ENCODE measurements around the gene UBA5. TPM values are rescaled to one million over a fixed set of nuclear protein-coding genes. Genes with fewer than 3 reads are reported as not detected.
"Not testable (repeated sequence)": the region's sequence is repeated elsewhere in the genome, so short reads cannot be mapped to it uniquely, and the experiment has no call there.

UBA5 gene
- polyA plus RNA-seq, 1 donor = 65.6 TPM

GRCh38 chr3:132626955-132627354 lies 33.2 kb upstream of the UBA5 start:
- no peaks in the 10 kb centered on the region for H3K4me1 ChIP-seq (ENCODE audit: control insufficient read depth, insufficient read depth, low read length)
- H3K36me3 ChIP-seq (ENCODE audit: control insufficient read depth, insufficient read depth, low read length) = peaks cover 32% of the 10 kb centered on the region
- no peaks in the 10 kb centered on the region for H3K27me3 ChIP-seq (ENCODE audit: control insufficient read depth, insufficient read depth, low read length)
- H3K4me3 ChIP-seq (ENCODE audit: low read length) = no peak overlapping the region
- WGBS (ENCODE audit: insufficient coverage, low lambda C conversion rate) = no CpG with 5 or more reads among the region's 6 CpGs
- H3K27ac ChIP-seq (ENCODE audit: low read length) = no peak overlapping the region
- H3K9me3 ChIP-seq (ENCODE audit: control insufficient read depth, low read depth, low read length) = no peaks in the 10 kb centered on the region
- no peak for DNase-seq

DNA sequence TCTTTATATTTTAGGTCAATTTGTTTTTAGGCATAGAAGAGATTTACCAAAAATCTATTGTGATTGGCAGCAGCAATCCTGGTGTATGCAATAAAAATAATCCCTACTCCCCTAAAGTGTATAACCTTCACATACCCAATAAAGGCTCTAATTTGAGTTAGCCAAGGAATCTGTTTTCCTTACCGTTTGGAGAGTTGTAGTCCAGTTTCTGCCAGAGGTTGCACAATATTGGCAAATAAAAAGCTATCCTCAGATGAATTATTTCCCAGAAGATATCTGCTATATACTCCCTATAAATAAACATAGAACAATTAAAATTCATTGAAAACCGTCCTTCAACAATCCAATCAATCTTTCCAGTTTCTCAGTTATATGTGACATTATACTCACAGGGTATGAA lies 32.0 kb upstream of the UBA5 start:
- 57% methylated on average over 1 of the region's 2 CpGs for WGBS (ENCODE audit: insufficient coverage, low lambda C conversion rate)
- H3K36me3 ChIP-seq (ENCODE audit: control insufficient read depth, insufficient read depth, low read length) = peaks cover 35% of the 10 kb centered on the region

GRCh38 chr3:132629928-132630327 lies 30.2 kb upstream of the UBA5 start:
- Histone ChIP-seq H3K27ac (ENCODE audit: low read length) (no peak overlapping the region), H3K4me3 (ENCODE audit: low read length) (no peak overlapping the region), H3K9me3 (ENCODE audit: control insufficient read depth, low read depth, low read length) (no peaks in the 10 kb centered on the region), H3K4me1 (ENCODE audit: control insufficient read depth, insufficient read depth, low read length) (no peaks in the 10 kb centered on the region), H3K27me3 (ENCODE audit: control insufficient read depth, insufficient read depth, low read length) (no peaks in the 10 kb centered on the region), H3K36me3 (ENCODE audit: control insufficient read depth, insufficient read depth, low read length) (peaks cover 30% of the 10 kb centered on the region)
- 100% methylated on average over 1 of the region's 1 CpG for WGBS (ENCODE audit: insufficient coverage, low lambda C conversion rate)
- no peak for DNase-seq

More for the DNA sequence above, 32.0 kb upstream of the UBA5 start:
- Histone ChIP-seq H3K27ac (ENCODE audit: low read length) (no peak overlapping the region), H3K9me3 (ENCODE audit: control insufficient read depth, low read depth, low read length) (no peaks in the 10 kb centered on the region), H3K4me1 (ENCODE audit: control insufficient read depth, insufficient read depth, low read length) (no peaks in the 10 kb centered on the region), H3K27me3 (ENCODE audit: control insufficient read depth, insufficient read depth, low read length) (no peaks in the 10 kb centered on the region), H3K4me3 (ENCODE audit: low read length) (no peak overlapping the region)
- DNase-seq = no peak

DNA sequence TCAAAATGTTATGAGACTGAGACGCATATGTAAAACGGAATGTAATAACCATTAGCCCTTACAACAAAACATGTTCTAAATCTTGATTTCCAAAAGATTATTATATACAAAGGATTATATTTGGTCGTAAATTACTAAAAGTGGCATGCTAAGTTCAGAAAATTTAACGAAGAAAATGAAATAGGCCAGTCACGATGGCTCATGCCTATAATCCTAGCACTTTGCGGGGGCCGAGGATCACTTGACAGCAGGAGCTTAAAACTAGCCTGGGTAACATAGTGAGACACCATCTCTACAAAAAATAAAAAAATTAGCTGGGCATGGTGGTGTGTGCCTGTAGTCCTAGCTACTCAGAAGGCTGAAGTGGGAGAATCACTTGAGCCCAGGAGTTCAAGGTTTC lies 29.5 kb upstream of the UBA5 start:
- H3K9me3 ChIP-seq (ENCODE audit: control insufficient read depth, low read depth, low read length) = no peaks in the 10 kb centered on the region
- no peak for DNase-seq
- peaks cover 33% of the 10 kb centered on the region for H3K36me3 ChIP-seq (ENCODE audit: control insufficient read depth, insufficient read depth, low read length)
- 88% methylated on average over 6 of the region's 7 CpGs for WGBS (ENCODE audit: insufficient coverage, low lambda C conversion rate)
- H3K27ac ChIP-seq (ENCODE audit: low read length) = no peak overlapping the region
- H3K4me3 ChIP-seq (ENCODE audit: low read length) = no peak overlapping the region
- H3K27me3 ChIP-seq (ENCODE audit: control insufficient read depth, insufficient read depth, low read length) = no peaks in the 10 kb centered on the region
- no peaks in the 10 kb centered on the region for H3K4me1 ChIP-seq (ENCODE audit: control insufficient read depth, insufficient read depth, low read length)

DNA sequence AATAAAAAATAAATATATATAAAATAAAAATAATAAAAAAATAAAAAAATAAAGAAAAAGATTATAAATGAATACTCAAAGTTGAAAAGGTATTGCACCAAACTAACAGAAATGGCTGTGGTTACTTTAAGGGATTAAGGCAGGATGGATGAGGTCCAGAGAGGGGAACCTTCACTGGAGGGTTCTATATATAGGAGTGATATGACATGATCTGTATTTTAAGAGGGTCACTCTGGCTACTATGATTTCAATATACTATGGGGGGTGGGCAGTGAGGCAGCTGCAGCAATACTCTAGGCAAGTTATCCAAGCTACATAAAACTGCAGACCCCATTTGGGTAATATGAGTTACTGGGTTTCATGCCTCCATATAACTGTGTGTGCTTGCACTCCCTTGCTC lies 25.1 kb upstream of the UBA5 start:
- Histone ChIP-seq H3K36me3 (ENCODE audit: control insufficient read depth, insufficient read depth, low read length) (peaks cover 20% of the 10 kb centered on the region), H3K27ac (ENCODE audit: low read length) (no peak overlapping the region)
- DNase-seq = no peak

GRCh38 chr3:132637590-132637989 lies 22.5 kb upstream of the UBA5 start:
- H3K4me3 ChIP-seq (ENCODE audit: low read length) = no peak overlapping the region
- no peak overlapping the region for H3K27ac ChIP-seq (ENCODE audit: low read length)
- WGBS (ENCODE audit: insufficient coverage, low lambda C conversion rate) = 71% methylated on average over 1 of the region's 1 CpG
- no peaks in the 10 kb centered on the region for H3K27me3 ChIP-seq (ENCODE audit: control insufficient read depth, insufficient read depth, low read length)
- no peaks in the 10 kb centered on the region for H3K9me3 ChIP-seq (ENCODE audit: control insufficient read depth, low read depth, low read length)
- no peaks in the 10 kb centered on the region for H3K4me1 ChIP-seq (ENCODE audit: control insufficient read depth, insufficient read depth, low read length)
- H3K36me3 ChIP-seq (ENCODE audit: control insufficient read depth, insufficient read depth, low read length) = peaks cover 22% of the 10 kb centered on the region
- no peak for DNase-seq

More for the DNA sequence above, 25.1 kb upstream of the UBA5 start:
- H3K4me1 ChIP-seq (ENCODE audit: control insufficient read depth, insufficient read depth, low read length) = no peaks in the 10 kb centered on the region
- H3K27me3 ChIP-seq (ENCODE audit: control insufficient read depth, insufficient read depth, low read length) = no peaks in the 10 kb centered on the region
- H3K4me3 ChIP-seq (ENCODE audit: low read length) = no peak overlapping the region
- no peaks in the 10 kb centered on the region for H3K9me3 ChIP-seq (ENCODE audit: control insufficient read depth, low read depth, low read length)

DNA sequence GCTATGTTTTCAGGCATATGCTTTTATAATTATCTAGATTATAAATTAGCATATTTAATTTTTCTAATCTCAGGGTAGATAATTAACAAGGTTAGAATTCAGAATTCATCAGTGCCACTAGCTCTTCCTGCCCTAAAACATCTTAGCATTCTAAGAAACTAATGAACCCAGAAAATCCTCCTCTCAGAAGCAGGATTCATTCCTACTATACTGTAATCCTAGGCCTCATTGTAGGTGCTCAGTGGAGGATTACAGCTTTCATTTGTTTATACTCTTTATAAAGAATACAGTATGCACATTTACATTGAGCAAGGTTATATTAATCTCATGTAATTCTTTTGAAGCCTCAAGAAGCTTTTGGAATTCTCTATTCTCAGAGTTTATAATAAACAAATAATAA lies 21.4 kb upstream of the UBA5 start:
- H3K4me1 ChIP-seq (ENCODE audit: control insufficient read depth, insufficient read depth, low read length) = no peaks in the 10 kb centered on the region
- H3K27me3 ChIP-seq (ENCODE audit: control insufficient read depth, insufficient read depth, low read length) = no peaks in the 10 kb centered on the region
- H3K9me3 ChIP-seq (ENCODE audit: control insufficient read depth, low read depth, low read length) = no peaks in the 10 kb centered on the region
- peaks cover 22% of the 10 kb centered on the region for H3K36me3 ChIP-seq (ENCODE audit: control insufficient read depth, insufficient read depth, low read length)
- no peak for DNase-seq
- H3K27ac ChIP-seq (ENCODE audit: low read length) = no peak overlapping the region
- no peak overlapping the region for H3K4me3 ChIP-seq (ENCODE audit: low read length)

GRCh38 chr3:132641427-132641826 lies 18.7 kb upstream of the UBA5 start:
- not testable (repeated sequence) for H3K4me1 ChIP-seq (ENCODE audit: control insufficient read depth, insufficient read depth, low read length); H3K27ac ChIP-seq (ENCODE audit: low read length); H3K9me3 ChIP-seq (ENCODE audit: control insufficient read depth, low read depth, low read length); H3K4me3 ChIP-seq (ENCODE audit: low read length); DNase-seq; H3K27me3 ChIP-seq (ENCODE audit: control insufficient read depth, insufficient read depth, low read length)
- no CpG with 5 or more reads among the region's 2 CpGs for WGBS (ENCODE audit: insufficient coverage, low lambda C conversion rate)
- H3K36me3 ChIP-seq (ENCODE audit: control insufficient read depth, insufficient read depth, low read length) = peaks cover 17% of the 10 kb centered on the region

- H3K27ac ChIP-seq (ENCODE audit: low read length) = no peak overlapping the region
- H3K4me3 ChIP-seq (ENCODE audit: low read length) = no peak overlapping the region
- DNase-seq = no peak
- no CpG with 5 or more reads among the region's 5 CpGs for WGBS (ENCODE audit: insufficient coverage, low lambda C conversion rate)
- H3K9me3 ChIP-seq (ENCODE audit: control insufficient read depth, low read depth, low read length) = no peaks in the 10 kb centered on the region
- no peaks in the 10 kb centered on the region for H3K27me3 ChIP-seq (ENCODE audit: control insufficient read depth, insufficient read depth, low read length)
- peaks cover 15% of the 10 kb centered on the region for H3K36me3 ChIP-seq (ENCODE audit: control insufficient read depth, insufficient read depth, low read length)
- no peaks in the 10 kb centered on the region for H3K4me1 ChIP-seq (ENCODE audit: control insufficient read depth, insufficient read depth, low read length)
Observed at GRCh38 chr3:132641837-132642538, 18.1 kb upstream of the UBA5 start.

GRCh38 chr3:132642539-132642847 lies 17.6 kb upstream of the UBA5 start:
- WGBS (ENCODE audit: insufficient coverage, low lambda C conversion rate) = 57% methylated on average over 2 of the region's 2 CpGs
- Histone ChIP-seq H3K36me3 (ENCODE audit: control insufficient read depth, insufficient read depth, low read length) (peaks cover 15% of the 10 kb centered on the region), H3K4me3 (ENCODE audit: low read length) (no peak overlapping the region), H3K27ac (ENCODE audit: low read length) (no peak overlapping the region), H3K9me3 (ENCODE audit: control insufficient read depth, low read depth, low read length) (no peaks in the 10 kb centered on the region), H3K4me1 (ENCODE audit: control insufficient read depth, insufficient read depth, low read length) (no peaks in the 10 kb centered on the region), H3K27me3 (ENCODE audit: control insufficient read depth, insufficient read depth, low read length) (no peaks in the 10 kb centered on the region)
- no peak for DNase-seq

- DNase-seq = no peak
- Histone ChIP-seq H3K4me1 (ENCODE audit: control insufficient read depth, insufficient read depth, low read length) (no peaks in the 10 kb centered on the region), H3K36me3 (ENCODE audit: control insufficient read depth, insufficient read depth, low read length) (peaks cover 12% of the 10 kb centered on the region), H3K27ac (ENCODE audit: low read length) (no peak overlapping the region), H3K9me3 (ENCODE audit: control insufficient read depth, low read depth, low read length) (no peaks in the 10 kb centered on the region), H3K4me3 (ENCODE audit: low read length) (no peak overlapping the region), H3K27me3 (ENCODE audit: control insufficient read depth, insufficient read depth, low read length) (no peaks in the 10 kb centered on the region)
- WGBS (ENCODE audit: insufficient coverage, low lambda C conversion rate) = no CpG with 5 or more reads among the region's 2 CpGs
Observed at GRCh38 chr3:132643366-132643765, 16.8 kb upstream of the UBA5 start.
